CMK (cell line): ENCODE measurements around the gene RAD51B.

Experiments
- DNase-seq: peaks from one replicate; pipeline ENCODE4 v3.0.0-alpha.2; 2010; ENCODE audit warnings: low read depth

Gene RAD51B

GRCh38 chr14:68575426-68575825, 755.8 kb downstream of the RAD51B start:
- DNase-seq, result no peak

- no peak for DNase-seq
Observed at GRCh38 chr14:68576031-68576430, 756.5 kb downstream of the RAD51B start.

GRCh38 chr14:68576496-68577244, 757.1 kb downstream of the RAD51B start:
- DNase-seq, result no peak

DNA sequence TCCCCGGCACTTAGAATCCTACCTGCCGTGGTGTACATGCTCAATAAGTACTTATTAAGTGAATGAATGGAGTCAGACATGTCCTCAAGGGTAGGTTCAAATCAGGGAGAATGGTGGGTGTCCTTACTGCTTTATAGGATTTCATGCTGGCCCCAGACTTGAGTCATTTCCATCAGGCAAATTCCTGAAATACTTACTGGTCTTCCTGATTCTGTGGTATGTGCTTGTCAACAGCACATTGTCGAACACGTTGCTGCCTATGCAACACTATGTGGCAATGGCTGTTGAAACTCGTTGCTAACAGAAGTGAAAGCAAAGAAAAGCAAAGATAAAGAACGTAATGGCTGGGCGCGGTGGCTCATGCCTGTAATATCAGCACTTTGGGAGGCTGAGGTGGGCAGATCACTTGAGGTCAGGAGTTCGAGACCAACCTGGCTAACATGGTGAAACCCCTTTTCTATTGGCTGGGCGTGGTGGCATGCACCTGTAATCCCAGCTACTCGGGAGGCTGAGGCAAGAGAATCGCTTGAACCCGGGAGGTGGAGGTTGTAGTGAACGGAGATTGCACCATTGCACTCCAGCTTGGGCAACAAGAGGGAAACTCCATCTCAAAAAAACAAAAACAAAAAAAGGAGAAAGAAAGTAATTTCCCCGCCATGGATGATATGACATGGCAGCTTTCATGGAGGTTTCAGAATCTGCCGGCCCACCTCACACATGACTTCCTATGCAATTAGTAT, 758.4 kb downstream of the RAD51B start:
- no peak for DNase-seq

DNA sequence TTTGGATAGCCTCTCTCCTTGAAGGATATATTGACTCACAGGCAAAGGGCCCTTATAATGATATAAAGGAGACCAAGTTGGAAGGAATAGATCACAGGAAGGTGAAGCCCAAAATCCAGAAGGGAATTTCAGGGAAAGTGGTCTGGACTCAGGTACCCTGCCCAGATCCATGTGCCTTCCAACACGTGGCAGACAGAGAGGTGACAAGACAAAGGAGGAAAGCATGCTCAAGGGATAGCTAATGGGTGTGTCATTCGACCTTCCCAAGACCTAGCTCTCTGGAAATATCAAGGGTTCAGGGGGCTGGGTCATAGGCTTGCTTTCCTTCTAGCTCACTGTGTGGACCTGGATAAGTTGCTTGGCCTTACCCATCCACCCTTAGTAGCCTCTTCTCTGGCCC, 759.0 kb downstream of the RAD51B start:
- no peak for DNase-seq

DNA sequence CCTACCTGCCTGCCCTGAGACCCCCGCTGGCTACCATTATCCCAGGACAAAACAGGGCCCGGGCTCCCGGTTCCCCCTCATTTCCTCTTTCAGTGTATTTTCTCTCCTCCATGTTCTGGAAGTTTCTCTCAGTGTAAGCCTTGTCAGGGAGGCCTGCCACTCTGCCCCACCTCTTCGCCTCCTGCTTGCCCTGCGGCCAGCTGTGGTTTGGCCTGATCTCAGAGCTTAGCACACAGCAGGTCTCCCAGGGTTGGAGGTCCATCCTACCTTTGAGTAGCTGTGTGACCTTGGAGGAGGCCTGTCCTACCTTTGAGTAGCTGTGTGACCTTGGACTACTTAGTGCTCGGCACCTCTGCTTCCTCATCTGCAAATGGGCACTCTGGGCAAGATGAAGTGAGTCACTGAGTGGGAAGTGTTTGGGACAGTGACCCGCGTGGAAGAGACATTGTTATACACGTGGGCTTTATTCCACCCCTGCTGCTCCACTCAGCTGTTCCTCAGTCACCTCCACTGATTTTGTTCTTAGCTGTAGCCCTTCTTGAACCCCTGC, 760.6 kb downstream of the RAD51B start:
- no peak for DNase-seq

DNA sequence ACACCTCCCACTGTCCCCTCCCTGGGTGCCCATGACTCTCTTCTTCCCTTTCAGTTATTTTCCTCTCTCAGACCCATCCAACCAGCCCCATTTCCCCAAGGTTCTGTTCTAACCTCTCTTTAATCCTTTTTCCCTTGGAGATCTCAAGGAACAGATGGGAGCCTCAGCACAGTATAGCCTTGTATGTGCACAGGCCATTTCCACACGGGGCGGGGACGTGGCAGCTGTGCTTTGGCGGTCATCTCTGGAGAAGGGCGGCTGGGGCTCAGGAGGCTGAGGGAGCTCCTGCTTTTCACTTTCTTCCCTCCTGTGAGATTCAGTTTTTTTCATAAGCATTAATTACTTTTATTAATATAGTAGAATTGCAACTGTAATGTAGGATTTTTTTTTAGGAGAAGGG, 761.1 kb downstream of the RAD51B start:
- DNase-seq, result no peak

GRCh38 chr14:68583548-68584280, 764.1 kb downstream of the RAD51B start:
- DNase-seq, result no peak

DNA sequence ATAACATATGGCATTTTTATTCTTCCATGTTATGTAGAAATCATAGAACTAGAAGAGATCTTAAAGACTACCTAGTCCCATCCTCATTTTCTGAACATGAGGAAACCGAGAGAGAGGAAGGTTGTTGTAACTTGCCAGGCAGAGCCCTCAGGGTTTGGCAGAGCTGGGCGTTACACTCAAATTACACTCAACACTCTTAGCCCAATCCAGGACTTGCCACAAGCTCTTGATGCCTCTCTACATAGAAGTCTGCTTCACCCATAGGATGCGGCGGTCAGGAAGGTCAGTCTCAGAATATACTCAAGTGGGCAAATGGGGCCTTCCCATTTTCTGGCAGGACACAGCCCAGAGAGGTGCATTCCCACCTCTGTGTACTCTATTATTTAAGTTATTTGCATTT, 765.2 kb downstream of the RAD51B start:
- DNase-seq, result no peak

GRCh38 chr14:68585690-68586089, 766.1 kb downstream of the RAD51B start:
- no peak for DNase-seq

GRCh38 chr14:68586896-68587751, 767.5 kb downstream of the RAD51B start:
- DNase-seq, result no peak

DNA sequence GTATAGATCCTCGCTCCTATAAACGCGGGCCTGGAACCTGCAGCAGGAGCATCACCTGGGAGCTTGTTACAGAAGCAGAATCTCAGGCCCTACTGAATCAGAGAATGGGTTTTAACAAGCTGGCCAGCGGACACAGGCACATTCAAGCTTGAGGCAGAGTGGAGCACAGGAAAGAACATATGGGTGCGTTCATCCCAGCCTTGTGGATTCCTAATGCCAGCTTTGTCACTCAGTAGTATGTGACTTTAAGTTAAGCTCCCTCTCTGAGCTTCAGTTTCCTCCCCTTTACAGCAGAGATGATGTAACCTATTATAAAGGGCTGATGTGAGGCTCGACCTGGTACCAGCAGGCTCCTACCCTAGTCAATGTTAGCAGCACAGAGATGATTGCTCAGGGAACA, 768.4 kb downstream of the RAD51B start:
- DNase-seq, result no peak

GRCh38 chr14:68589447-68590200, 770.0 kb downstream of the RAD51B start:
- DNase-seq, result no peak

- DNase-seq, result no peak
Observed at GRCh38 chr14:68590201-68590522, 770.6 kb downstream of the RAD51B start.

GRCh38 chr14:68591786-68592185, 772.2 kb downstream of the RAD51B start:
- no peak for DNase-seq

DNA sequence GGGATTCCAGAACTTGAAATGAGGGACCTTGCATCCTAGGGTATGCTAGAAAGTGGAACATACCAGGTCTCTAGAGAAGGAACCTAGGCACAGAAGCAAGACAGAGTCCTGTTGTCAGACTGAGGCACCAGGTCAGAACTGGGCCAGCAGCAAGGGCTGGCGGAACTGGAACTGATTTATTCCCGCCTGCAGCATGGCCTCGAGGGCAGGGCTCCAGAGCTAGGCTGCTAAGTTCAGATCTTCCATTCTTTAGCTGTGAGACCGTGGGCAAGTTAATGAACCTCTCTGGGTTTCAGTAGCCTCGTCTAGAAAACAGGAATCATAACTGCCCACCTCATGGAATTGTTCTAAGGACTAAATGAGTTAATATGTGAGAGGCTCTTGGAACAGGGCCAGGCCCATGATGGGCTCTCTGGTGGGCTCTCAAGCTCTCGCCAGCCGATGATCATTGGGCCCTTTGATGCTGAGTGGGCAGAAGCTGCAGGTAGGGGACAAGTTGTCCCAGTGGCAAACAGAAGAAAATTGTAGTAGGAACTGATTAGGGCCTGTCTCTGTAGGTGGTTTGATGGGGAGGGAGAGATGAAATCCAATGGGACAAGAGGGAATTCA, 773.5 kb downstream of the RAD51B start:
- DNase-seq, result no peak

DNA sequence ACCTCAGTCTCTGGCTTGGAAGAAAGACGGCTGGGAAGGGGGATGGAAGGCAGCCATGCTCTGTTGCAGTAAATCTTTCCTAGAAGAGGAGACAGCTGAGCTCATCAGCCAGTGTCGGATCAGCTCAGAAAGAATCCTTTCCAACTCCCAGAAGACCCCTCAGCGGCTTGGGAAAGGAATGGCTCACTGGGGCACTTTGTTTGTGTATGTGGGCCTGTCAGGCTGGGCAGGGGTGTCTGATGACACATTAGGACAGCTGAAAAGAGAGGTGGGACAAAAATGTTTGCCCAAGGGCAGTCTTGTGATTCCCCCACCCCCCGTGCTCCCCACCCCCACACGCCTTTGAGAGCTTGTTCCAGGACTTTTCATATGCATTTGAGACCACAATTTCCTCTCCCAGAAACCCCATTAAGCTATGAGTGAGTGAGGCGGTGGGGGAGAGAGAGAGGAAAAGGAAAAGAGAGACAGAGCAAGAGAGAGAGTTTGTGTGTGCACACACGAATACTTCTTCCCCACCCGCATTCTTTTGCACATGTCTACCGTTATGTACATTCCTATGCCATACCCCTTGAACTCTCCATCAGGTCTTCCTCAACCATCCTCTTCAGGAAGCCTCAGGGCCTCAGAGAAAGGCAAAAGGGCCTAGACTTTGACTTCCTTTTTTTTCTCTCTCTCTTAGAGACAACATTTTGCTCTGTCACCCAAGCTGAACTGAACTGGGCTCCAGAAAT, 774.4 kb downstream of the RAD51B start:
- DNase-seq, result no peak

- DNase-seq, result no peak
Observed at GRCh38 chr14:68594737-68595380, 775.3 kb downstream of the RAD51B start.

DNA sequence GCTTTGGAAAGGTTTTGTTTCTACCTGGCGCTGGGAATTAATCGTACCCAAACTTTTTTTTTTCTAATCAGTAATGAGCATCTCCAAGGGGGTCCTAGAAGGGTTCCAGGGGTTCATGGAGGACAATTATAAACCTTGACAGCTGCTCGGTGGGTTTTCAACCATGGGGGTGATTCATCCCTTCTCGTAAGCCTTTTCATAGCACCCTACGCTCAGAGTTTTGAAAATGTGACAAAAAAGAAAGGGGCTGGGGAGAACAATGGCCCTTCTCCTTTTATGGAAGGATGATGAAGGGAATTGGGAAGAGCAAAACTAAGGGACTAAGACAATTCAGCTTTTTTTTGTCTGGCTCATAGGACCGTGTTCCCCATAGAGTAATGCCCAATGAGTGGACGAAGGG, 776.6 kb downstream of the RAD51B start:
- no peak for DNase-seq
